Liver (tissue), 3 donors: ENCODE data around the gene CDON.

Experiments
- ATF3 ChIP-seq: IDR thresholded peaks from 2 replicates; pipeline ENCODE4 v1.6.1; 2016; ENCODE audit warnings: antibody characterized with exemption
- CTCF ChIP-seq: fragments of 150-350 bp; IDR thresholded peaks from 2 replicates; pipeline ENCODE4 v1.5.1; 2017; ENCODE audit warnings: improper control_type of control experiment, low read depth, low read length; ENCODE audit not compliant: missing input control
- EGR1 ChIP-seq, 2 donors: IDR thresholded peaks; 2 replicates each; pipeline ENCODE4 v1.6.1; 2016 to 2018; ENCODE audit warnings: antibody characterized with exemption in 2 of 2, low read depth in 2 of 2
- GABPA ChIP-seq, 2 donors: IDR thresholded peaks in 1 of 2; conservative IDR thresholded peaks in 1 of 2; 2 replicates each; pipeline ENCODE4 v1.6.1; 2016; ENCODE audit warnings: antibody characterized with exemption in 2 of 2, mild to moderate bottlenecking in 1 of 2, moderate library complexity in 1 of 2
- HNF4A ChIP-seq, 2 donors: conservative IDR thresholded peaks; 2 replicates each; pipeline ENCODE4 v1.6.1; 2016; ENCODE audit warnings: antibody characterized with exemption in 2 of 2, mild to moderate bottlenecking in 2 of 2
- JUND ChIP-seq, 2 donors: IDR thresholded peaks; 2 replicates each; pipeline ENCODE4 v1.6.1; 2016; ENCODE audit warnings: antibody characterized with exemption in 2 of 2
- MAX ChIP-seq: IDR thresholded peaks from 2 replicates; pipeline ENCODE4 v1.6.1; 2016; ENCODE audit warnings: antibody characterized with exemption
- NR2F2 ChIP-seq: IDR thresholded peaks from 2 replicates; pipeline ENCODE4 v1.6.1; 2016; ENCODE audit warnings: antibody characterized with exemption
- RAD21 ChIP-seq, 2 donors: IDR thresholded peaks; 2 replicates each; pipeline ENCODE4 v1.6.1; 2016; ENCODE audit warnings: antibody characterized with exemption in 2 of 2, mild to moderate bottlenecking in 2 of 2
- REST ChIP-seq: IDR thresholded peaks from 2 replicates; pipeline ENCODE4 v1.6.1; 2016; ENCODE audit warnings: antibody characterized with exemption, mild to moderate bottlenecking
- SP1 ChIP-seq: IDR thresholded peaks from 2 replicates; pipeline ENCODE4 v1.6.1; 2018; ENCODE audit warnings: antibody characterized with exemption, mild to moderate bottlenecking
- TAF1 ChIP-seq: conservative IDR thresholded peaks from 2 replicates; pipeline ENCODE4 v1.6.1; 2016; ENCODE audit warnings: antibody characterized with exemption, mild to moderate bottlenecking
- YY1 ChIP-seq: IDR thresholded peaks from 2 replicates; pipeline ENCODE4 v1.6.1; 2016; ENCODE audit warnings: antibody characterized with exemption, mild to moderate bottlenecking
- ZBTB33 ChIP-seq: IDR thresholded peaks from 2 replicates; pipeline ENCODE4 v1.6.1; 2016; ENCODE audit warnings: antibody characterized with exemption
- donor health status: healthy.
- donor health status: healthy.

- TF ChIP-seq SP1 = no peak
- no peak for TF ChIP-seq CTCF
- no peak for TF ChIP-seq REST
- no peak for TF ChIP-seq YY1
- no peak for TF ChIP-seq EGR1 (IDR thresholded peaks at IDR 0.05; ENCODE audit: low read depth in 2 of 2)
- no peak for TF ChIP-seq MAX
- TF ChIP-seq JUND (IDR thresholded peaks at IDR 0.05) = no peak
- TF ChIP-seq NR2F2 = no peak
- no peak for TF ChIP-seq ATF3
- no peak for TF ChIP-seq ZBTB33
- TF ChIP-seq GABPA (IDR thresholded peaks at IDR 0.05 in 1 of 2, conservative IDR thresholded peaks at IDR 0.05 in 1 of 2) = no peak
- no peak for TF ChIP-seq TAF1
- TF ChIP-seq RAD21 (IDR thresholded peaks at IDR 0.05) = no peak
- no peak for TF ChIP-seq HNF4A (conservative IDR thresholded peaks at IDR 0.05)
Observed at GRCh38 chr11:125980436-125980835, 82.2 kb downstream of the CDON start.
